Upper lobe of right lung (tissue), 1 donor: ENCODE data around the gene ARHGAP19. TPM values are rescaled to one million over a fixed set of nuclear protein-coding genes. Genes with fewer than 3 reads are reported as not detected.

Experiments used
- ATAC-seq: fragments of 200-7000 bp; cut with Tn5 transposase; one replicate; pipeline ENCODE4 v1.9.1; 2020; ENCODE audit warnings: mild to moderate bottlenecking, moderate library complexity
- DNase-seq: peaks from one replicate; pipeline ENCODE4 v3.0.0-alpha.2; 2020
- H3K27ac ChIP-seq: fragments of 200-600 bp; one replicate; pipeline ENCODE4 v1.8.0; 2022
- H3K27me3 ChIP-seq: fragments of 200-600 bp; one replicate; pipeline ENCODE4 v1.8.0; 2022; ENCODE audit warnings: mild to moderate bottlenecking
- H3K36me3 ChIP-seq: fragments of 200-600 bp; one replicate; pipeline ENCODE4 v1.8.0; 2022
- H3K4me1 ChIP-seq: fragments of 200-600 bp; one replicate; pipeline ENCODE4 v1.8.0; 2022
- H3K4me3 ChIP-seq: fragments of 200-600 bp; one replicate; pipeline ENCODE4 v1.8.0; 2022; ENCODE audit warnings: mild to moderate bottlenecking
- H3K9me3 ChIP-seq: fragments of 200-600 bp; one replicate; pipeline ENCODE4 v1.8.0; 2022
- CTCF ChIP-seq: fragments of 200-600 bp; IDR thresholded peaks from one replicate; pipeline ENCODE4 v1.8.0; 2022; ENCODE audit warnings: antibody characterized with exemption
- intact Hi-C: fragments of 100-400 bp; cut with DNase I; formaldehyde crosslinking; loops from one replicate; pipeline ENCODE4 v1.11.0; 2022
- total RNA-seq: library from RNA; stranded (reverse); fragmentation: NEBNext Ultra II Directional; extraction: Animal tissue kit (Norgen Biotek cat#: 25700); gene quantifications from one replicate; pipeline ENCODE4 v1.2.1, GENCODE V29; 2021
- donor health status: DM: no; HTN: yes; CAD: no; lungs with severe emphysema.

ARHGAP19 gene
- total RNA-seq, 1 donor from 2014 or later, result 14.0 TPM

DNA sequence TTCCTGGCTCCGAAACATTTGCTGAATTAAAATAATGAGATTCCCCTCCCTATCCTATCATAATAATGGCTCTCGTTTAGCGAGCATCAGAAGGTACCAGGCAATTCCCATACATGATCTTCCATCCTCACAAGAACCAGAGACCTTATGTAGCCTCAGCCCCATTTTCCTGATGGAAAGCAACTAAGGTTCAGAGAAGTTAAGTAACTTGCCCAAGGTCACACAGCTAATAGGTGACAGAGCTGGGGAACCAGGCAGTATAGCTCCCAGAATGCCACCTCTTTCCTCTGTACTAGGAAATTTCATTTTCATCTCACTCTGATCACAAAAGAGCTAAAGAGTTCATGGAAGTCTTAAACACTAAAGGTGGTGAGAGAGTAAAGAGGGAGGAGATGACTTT is 109.1 kb downstream of the ARHGAP19 start:
- DNase-seq (no peak), ATAC-seq (no peak)
- H3K36me3 ChIP-seq, result no peaks in the 10 kb centered on the region
- H3K27ac ChIP-seq, result no peak overlapping the region
- H3K9me3 ChIP-seq, result no peaks in the 10 kb centered on the region
- no peaks in the 10 kb centered on the region for H3K4me1 ChIP-seq
- no peak for TF ChIP-seq CTCF
- no peak overlapping the region for H3K4me3 ChIP-seq
- peaks cover 62% of the 10 kb centered on the region for H3K27me3 ChIP-seq
- intact Hi-C loops, result no loop called here

DNA sequence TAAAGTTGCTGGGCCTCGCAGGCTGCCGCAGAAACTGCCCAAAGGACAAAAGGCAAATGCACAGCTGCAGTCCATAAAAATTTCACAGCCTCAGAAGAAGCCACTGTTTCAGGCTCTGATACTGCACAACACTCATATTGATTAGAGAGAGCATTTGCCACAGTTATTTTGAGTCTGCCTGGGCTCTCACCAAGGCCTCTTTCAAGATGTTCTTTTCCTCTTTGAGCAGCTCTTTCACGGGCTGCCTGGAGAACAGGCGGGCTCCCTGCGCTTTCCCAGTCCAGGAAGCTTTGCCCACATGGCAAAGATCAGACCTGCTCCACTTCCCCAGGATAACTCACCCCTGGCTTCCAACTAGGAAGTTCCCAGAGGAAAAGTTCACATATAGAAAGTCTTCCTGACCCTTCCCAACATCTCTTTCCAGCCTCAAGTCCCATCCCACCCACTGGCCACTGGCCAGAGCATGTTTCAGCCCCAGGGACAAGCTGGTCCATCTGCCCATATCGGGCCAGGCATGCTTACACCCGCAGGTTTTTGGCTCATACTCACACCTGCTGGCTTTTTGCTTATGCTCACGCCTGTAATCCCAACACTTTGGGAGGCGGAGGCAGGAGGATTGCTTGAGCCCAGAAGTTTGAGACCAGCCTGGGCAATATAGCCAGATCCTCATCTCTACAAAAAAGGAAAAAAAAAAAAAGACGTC is 110.0 kb downstream of the ARHGAP19 start:
- Histone ChIP-seq H3K4me1 (no peaks in the 10 kb centered on the region), H3K27ac (no peak overlapping the region), H3K27me3 (peaks cover 65% of the 10 kb centered on the region), H3K36me3 (no peaks in the 10 kb centered on the region), H3K9me3 (no peaks in the 10 kb centered on the region), H3K4me3 (no peak overlapping the region)
- no peak for TF ChIP-seq CTCF
- DNase-seq (peak; percentile 30), ATAC-seq (no peak)
- intact Hi-C loops, result no loop called here

DNA sequence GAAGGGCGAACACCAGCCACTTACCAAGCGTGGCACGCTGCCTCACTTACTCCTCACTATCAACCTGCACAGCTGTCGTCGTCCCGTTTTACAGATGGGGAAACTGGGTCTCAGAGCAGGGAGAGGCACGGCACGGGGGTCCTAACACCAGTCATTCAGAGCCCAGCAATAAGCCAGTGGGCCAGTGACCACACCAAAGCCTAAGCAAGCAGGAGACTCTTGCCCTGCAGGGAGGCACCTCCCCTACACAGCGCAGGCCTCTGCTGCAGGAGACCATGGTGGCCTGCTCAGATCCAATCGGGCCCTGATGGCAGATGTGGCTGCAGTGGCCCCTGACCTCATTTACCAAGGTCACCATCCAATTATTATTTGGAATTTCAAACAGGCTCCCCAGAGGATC is 111.5 kb downstream of the ARHGAP19 start:
- intact Hi-C loops, result no loop called here
- no peak overlapping the region for H3K4me3 ChIP-seq
- DNase-seq, result peak; percentile 33
- no peaks in the 10 kb centered on the region for H3K9me3 ChIP-seq
- no peaks in the 10 kb centered on the region for H3K4me1 ChIP-seq
- TF ChIP-seq CTCF, result no peak
- peaks cover 51% of the 10 kb centered on the region for H3K27me3 ChIP-seq
- no peaks in the 10 kb centered on the region for H3K36me3 ChIP-seq
- no peak overlapping the region for H3K27ac ChIP-seq
- ATAC-seq, result no peak

- Histone ChIP-seq H3K4me1 (no peaks in the 10 kb centered on the region), H3K36me3 (no peaks in the 10 kb centered on the region), H3K4me3 (no peak overlapping the region), H3K27me3 (peaks cover 45% of the 10 kb centered on the region), H3K9me3 (no peaks in the 10 kb centered on the region), H3K27ac (no peak overlapping the region)
- TF ChIP-seq CTCF, result no peak
- intact Hi-C loops, result no loop called here
- no peak for DNase-seq
- no peak for ATAC-seq
These were observed 112.1 kb downstream of the ARHGAP19 start for GRCh38 chr10:97180363-97180755.

DNA sequence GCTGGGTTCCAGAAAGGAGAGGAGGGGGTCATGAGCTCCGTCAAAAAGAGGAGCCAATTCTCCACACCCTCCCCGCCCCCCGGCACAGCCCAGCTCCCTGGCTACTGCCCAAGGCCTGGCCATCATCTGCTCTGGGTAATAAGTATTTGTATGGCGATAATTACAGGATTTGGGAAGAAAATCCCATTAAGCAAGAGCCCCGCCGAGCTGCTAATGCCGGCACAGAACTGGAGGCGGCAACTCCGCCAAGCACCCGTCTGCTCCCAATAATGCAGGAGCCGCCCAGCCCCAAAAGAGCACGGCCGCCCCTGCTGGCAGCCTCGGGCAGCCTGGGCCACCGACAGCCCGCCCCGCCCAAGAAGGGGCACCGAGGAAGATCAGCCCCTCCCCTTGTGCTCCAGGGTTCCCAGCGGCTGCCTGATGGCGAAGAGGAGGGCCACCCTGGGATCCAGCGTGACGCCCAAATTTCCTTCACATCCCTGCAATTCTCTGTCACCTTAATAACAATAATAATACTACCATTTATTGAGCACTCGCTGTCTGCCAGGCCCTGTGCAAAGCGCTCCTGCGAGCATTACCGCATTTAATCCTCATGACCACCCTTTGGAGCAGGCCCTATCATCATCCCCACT is 112.6 kb downstream of the ARHGAP19 start:
- intact Hi-C loops, result no loop called here
- DNase-seq (peak; percentile 60), ATAC-seq (peak; percentile 41)
- Histone ChIP-seq H3K36me3 (no peaks in the 10 kb centered on the region), H3K4me3 (no peak overlapping the region), H3K27ac (no peak overlapping the region), H3K27me3 (peaks cover 40% of the 10 kb centered on the region), H3K4me1 (no peaks in the 10 kb centered on the region), H3K9me3 (no peaks in the 10 kb centered on the region)
- no peak for TF ChIP-seq CTCF
